HL-60 (cell line): ENCODE results near the gene ANKAR.

ENCODE experiments used
- DNase-seq, 2 experiments: peaks; one replicate each; pipeline ENCODE4 v3.0.0-alpha.2; 2010 to 2020; ENCODE audit warnings: low read depth in 1 of 2, low spot score in 1 of 2
- H3K27ac ChIP-seq: fragments of 250-450 bp; sonication (Bioruptor Pico); replicated peaks from 2 replicates; pipeline ENCODE4 v1.5.1; 2020; ENCODE audit warnings: mild to moderate bottlenecking, moderate library complexity
- H3K27me3 ChIP-seq: fragments of 250-450 bp; sonication (Bioruptor Pico); 2 replicates; pipeline ENCODE4 v1.5.1; 2021; ENCODE audit warnings: mild to moderate bottlenecking, moderate library complexity; ENCODE audit not compliant: insufficient read depth, poor library complexity, severe bottlenecking
- H3K4me3 ChIP-seq: replicated peaks from 2 replicates; pipeline ENCODE4 v1.5.1; 2011; ENCODE audit warnings: mild to moderate bottlenecking, control low read depth, low read length; ENCODE audit not compliant: insufficient read depth
- GABPA ChIP-seq: IDR thresholded peaks from 2 replicates; pipeline ENCODE4 v1.6.1; 2012; ENCODE audit warnings: low read depth
- POLR2AphosphoS5 ChIP-seq: IDR thresholded peaks from 2 replicates; pipeline ENCODE4 v1.6.1; 2012; ENCODE audit warnings: low read depth
- REST ChIP-seq: IDR thresholded peaks from 2 replicates; pipeline ENCODE4 v1.6.1; 2012; ENCODE audit warnings: low read depth; ENCODE audit not compliant: insufficient replicate concordance
- SPI1 ChIP-seq: IDR thresholded peaks from 2 replicates; pipeline ENCODE4 v1.6.1; 2012; ENCODE audit warnings: low read depth, mild to moderate bottlenecking, borderline replicate concordance
- TF ChIP-seq, protein P1 (sequence below): IDR thresholded peaks from one replicate; pipeline ENCODE4 v1.5.1; 2011; ENCODE audit warnings: low read length, control low read depth, inconsistent platforms; ENCODE audit not compliant: insufficient read depth

The ANKAR gene

DNA sequence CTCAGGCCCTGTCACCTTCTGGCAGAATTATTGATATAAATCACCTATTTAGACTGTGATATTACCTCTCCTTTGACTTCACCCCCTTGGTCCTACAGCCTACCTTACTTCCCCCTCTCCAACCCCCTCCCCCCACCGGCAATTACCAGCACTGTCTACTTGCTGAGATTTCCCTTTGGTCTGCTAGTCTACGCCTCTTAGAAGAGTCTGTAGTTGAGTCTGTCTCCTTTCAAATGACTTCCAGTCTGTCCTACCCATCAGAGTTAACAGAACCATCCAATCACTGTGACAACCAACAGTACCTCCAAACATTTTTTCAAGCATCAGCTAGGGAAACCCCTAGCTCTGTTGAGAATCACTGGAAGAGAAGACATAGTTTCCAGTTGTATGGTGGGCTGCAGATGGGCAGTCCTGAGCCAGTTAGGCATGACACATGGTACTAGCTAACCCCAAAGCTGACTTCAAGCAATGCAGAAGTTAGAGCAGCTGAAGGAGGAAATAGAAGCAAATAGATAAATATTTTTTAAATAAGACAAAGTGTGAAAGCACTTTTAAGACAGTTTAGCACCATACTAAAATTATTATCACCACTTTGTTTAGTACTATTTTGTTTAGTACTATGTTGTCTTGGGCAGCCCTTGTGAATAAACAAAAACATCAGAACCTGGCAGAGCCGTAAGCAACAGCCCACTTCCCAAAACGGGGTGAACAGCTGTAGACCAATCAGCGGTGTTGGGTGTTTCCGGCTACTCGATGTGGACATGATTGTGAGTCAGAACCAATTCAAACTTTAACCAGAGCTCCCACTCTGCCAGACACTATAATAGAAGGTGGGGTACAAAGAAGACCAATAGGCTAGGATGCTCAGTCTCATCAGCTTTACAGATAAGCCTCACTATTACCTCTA is 15.9 kb upstream of the ANKAR start:
- Histone ChIP-seq H3K27me3 (no peaks in the 10 kb centered on the region), H3K27ac (peak overlapping the region; percentile 36), H3K4me3 (no peak overlapping the region)
- peak in 1 of 2 experiments; percentile 61 for DNase-seq
- TF ChIP-seq POLR2AphosphoS5: no peak
- TF ChIP-seq SPI1: peak; percentile 76

DNA sequence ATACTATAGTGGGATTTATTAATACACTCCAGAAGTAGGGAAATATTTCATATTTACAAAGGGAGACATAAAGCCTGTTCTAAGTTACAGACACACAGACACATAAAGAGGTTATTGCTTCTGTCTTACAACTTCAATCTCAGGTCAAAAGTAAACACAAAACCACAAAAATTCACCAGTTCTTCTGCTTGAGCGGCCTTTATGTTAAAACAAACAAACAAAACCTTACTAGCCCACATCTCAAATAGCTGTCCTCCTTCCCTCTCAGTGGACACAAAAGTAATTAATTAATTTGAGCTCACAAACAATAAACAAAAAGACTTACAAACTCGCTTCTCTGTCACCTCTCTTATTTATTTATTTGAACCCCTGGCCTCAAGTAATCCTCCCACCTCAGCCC is 14.7 kb upstream of the ANKAR start:
- H3K27ac ChIP-seq: peak overlapping the region; percentile 29
- TF ChIP-seq POLR2AphosphoS5 (no peak), REST (no peak), GABPA (no peak), SPI1 (no peak)
- TF ChIP-seq, protein P1, sequence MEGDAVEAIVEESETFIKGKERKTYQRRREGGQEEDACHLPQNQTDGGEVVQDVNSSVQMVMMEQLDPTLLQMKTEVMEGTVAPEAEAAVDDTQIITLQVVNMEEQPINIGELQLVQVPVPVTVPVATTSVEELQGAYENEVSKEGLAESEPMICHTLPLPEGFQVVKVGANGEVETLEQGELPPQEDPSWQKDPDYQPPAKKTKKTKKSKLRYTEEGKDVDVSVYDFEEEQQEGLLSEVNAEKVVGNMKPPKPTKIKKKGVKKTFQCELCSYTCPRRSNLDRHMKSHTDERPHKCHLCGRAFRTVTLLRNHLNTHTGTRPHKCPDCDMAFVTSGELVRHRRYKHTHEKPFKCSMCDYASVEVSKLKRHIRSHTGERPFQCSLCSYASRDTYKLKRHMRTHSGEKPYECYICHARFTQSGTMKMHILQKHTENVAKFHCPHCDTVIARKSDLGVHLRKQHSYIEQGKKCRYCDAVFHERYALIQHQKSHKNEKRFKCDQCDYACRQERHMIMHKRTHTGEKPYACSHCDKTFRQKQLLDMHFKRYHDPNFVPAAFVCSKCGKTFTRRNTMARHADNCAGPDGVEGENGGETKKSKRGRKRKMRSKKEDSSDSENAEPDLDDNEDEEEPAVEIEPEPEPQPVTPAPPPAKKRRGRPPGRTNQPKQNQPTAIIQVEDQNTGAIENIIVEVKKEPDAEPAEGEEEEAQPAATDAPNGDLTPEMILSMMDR: no peak
- DNase-seq: no peak
- no peak overlapping the region for H3K4me3 ChIP-seq
- H3K27me3 ChIP-seq: no peaks in the 10 kb centered on the region

DNA sequence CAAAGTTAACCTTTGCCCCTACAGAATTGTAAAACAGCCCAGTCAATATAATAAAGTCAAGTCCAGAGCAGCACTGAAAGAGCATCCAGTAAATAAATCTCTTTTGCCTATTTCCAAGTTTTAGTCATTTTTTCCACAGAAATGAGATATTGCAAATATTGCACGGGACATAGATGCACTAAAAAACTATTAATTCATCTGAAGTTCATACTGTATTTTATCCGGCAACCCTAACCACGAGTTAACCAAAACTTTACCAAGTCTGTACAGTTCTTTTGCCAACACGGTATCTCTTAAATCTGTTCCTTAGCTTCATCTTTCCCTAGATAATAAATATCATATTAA is 13.7 kb upstream of the ANKAR start:
- TF ChIP-seq GABPA (no peak), SPI1 (no peak), POLR2AphosphoS5 (no peak), REST (no peak)
- TF ChIP-seq, protein P1: no peak
- no peak overlapping the region for H3K4me3 ChIP-seq
- no peak overlapping the region for H3K27ac ChIP-seq
- no peaks in the 10 kb centered on the region for H3K27me3 ChIP-seq
- no peak for DNase-seq

DNA sequence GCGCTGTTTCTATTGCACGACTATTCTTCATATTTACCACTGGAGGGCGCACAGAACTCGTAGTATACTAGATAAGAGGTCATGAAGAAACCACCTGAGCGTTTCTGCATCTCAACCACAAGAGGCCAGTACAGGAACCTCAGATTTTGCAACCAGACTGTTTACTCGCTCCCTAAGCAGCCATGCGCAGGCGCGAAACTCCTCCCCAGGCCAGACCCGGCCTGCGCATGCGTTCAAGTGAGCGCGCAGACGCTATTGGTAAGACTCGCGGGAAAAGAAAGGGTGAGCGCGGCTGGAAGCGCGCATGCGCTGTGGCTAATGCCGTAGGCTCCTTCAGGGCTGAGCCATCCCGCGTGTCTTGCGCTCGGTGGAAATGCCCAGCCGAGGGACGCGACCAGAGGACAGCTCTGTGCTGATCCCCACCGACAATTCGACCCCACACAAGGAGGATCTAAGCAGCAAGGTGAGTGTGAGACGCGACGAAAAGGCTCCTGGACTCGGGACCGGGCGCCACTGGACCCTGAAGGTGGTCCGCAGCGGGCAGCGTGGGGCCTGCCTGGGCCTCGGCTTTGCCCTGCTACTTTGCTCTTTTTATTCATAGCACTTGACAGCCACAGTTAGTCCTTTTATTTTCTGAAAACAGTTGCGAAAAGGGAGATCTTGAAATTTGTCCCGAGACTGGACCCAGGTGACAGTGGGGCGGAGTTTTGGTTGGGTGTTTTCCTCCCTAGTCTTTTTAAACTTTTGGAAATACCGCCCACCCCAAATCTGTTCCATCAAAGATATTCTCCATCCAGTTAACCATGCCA is 13.1 kb upstream of the ANKAR start, which contains the start of gene ASNSD1:
Gene ASNSD1, plus strand, starts transcription at position 312 of the 809 bp plus-strand sequence. CDS start 4,674 bp downstream, outside the sequence.
- peak; percentile 98 to 99 for DNase-seq
- no peak for TF ChIP-seq GABPA
- TF ChIP-seq POLR2AphosphoS5: peak; percentile 92
- TF ChIP-seq SPI1: no peak
- TF ChIP-seq, protein P1: peak; percentile 91
- Histone ChIP-seq H3K4me3 (peak within 1 kb of the TSS; percentile 94), H3K27ac (peak within 1 kb of the TSS; percentile 76), H3K27me3 (no peaks in the 10 kb centered on the region)
